DMS153 treated with DMSO at 0.1 percent for 48 hours (cell line): ENCODE data around the gene PYGM.
"Not testable (repeated sequence)": the region's sequence is repeated elsewhere in the genome, so short reads cannot be mapped to it uniquely, and the experiment has no call there.

ENCODE experiments used
- DNase-seq: peaks from one replicate; lab custom pipeline; 2025; ENCODE audit not compliant: unreplicated experiment; lab: John Stamatoyannopoulos, UW

Gene PYGM

GRCh38 chr11:64718780-64719124 lies 41.0 kb downstream of the PYGM start:
- no peak for DNase-seq

- DNase-seq, result no peak
Measured at GRCh38 chr11:64718084-64718779, 41.5 kb downstream of the PYGM start.

- no peak for DNase-seq
Measured at GRCh38 chr11:64717268-64717578, 42.6 kb downstream of the PYGM start.

GRCh38 chr11:64716473-64717267 lies 43.1 kb downstream of the PYGM start:
- no peak for DNase-seq

GRCh38 chr11:64715756-64716472 lies 43.9 kb downstream of the PYGM start:
- no peak for DNase-seq

GRCh38 chr11:64715110-64715509 lies 44.7 kb downstream of the PYGM start:
- no peak for DNase-seq

GRCh38 chr11:64714666-64715065 lies 45.1 kb downstream of the PYGM start:
- no peak for DNase-seq

GRCh38 chr11:64713781-64714363 lies 45.9 kb downstream of the PYGM start:
- no peak for DNase-seq

- DNase-seq, result no peak
Measured at GRCh38 chr11:64713016-64713707, 46.6 kb downstream of the PYGM start.

GRCh38 chr11:64712430-64713015 lies 47.3 kb downstream of the PYGM start:
- DNase-seq, result no peak

GRCh38 chr11:64711956-64712362 lies 47.8 kb downstream of the PYGM start:
- DNase-seq, result no peak

- DNase-seq, result no peak
Measured at GRCh38 chr11:64711138-64711955, 48.4 kb downstream of the PYGM start.

- no peak for DNase-seq
Measured at GRCh38 chr11:64710418-64711137, 49.2 kb downstream of the PYGM start.

- no peak for DNase-seq
Measured at GRCh38 chr11:64705501-64705900, 54.3 kb downstream of the PYGM start.

- DNase-seq, result no peak
Measured at GRCh38 chr11:64703048-64703447, 56.7 kb downstream of the PYGM start.

- not testable (repeated sequence) for DNase-seq
Measured at GRCh38 chr11:64701956-64702355, 57.8 kb downstream of the PYGM start.

GRCh38 chr11:64698427-64698826 lies 61.3 kb downstream of the PYGM start:
- DNase-seq, result no peak

- no peak for DNase-seq
Measured at GRCh38 chr11:64697663-64698375, 62.0 kb downstream of the PYGM start.
